Muscle layer of duodenum (tissue), 2 donors: ENCODE measurements around the gene RSPH3.
"Not testable (repeated sequence)": the region's sequence is repeated elsewhere in the genome, so short reads cannot be mapped to it uniquely, and the experiment has no call there.

Experiments
- H3K27ac ChIP-seq: one replicate; pipeline ENCODE4 v1.7.0; 2013; ENCODE audit warnings: mild to moderate bottlenecking, low read length
- H3K27me3 ChIP-seq: one replicate; pipeline ENCODE4 v1.7.0; 2013; ENCODE audit warnings: low read depth, mild to moderate bottlenecking, control low read depth, low read length
- H3K36me3 ChIP-seq, 2 donors: one replicate each; pipeline ENCODE4 v1.7.0; 2013; ENCODE audit warnings: low read length in 2 of 2, control low read depth in 1 of 2, mild to moderate bottlenecking in 1 of 2; ENCODE audit not compliant: insufficient read depth in 2 of 2, control insufficient read depth in 1 of 2
- H3K4me1 ChIP-seq, 2 donors: one replicate each; pipeline ENCODE4 v1.7.0; 2013; ENCODE audit warnings: low read length in 2 of 2, mild to moderate bottlenecking in 2 of 2, control low read depth in 1 of 2, moderate library complexity in 1 of 2; ENCODE audit not compliant: insufficient read depth in 2 of 2, control insufficient read depth in 1 of 2
- H3K4me3 ChIP-seq, 2 donors: one replicate each; pipeline ENCODE4 v1.7.0; 2013; ENCODE audit warnings: low read length in 2 of 2, low read depth in 1 of 2, mild to moderate bottlenecking in 1 of 2
- H3K9me3 ChIP-seq, 2 donors: one replicate each; pipeline ENCODE4 v1.7.0; 2013; ENCODE audit warnings: low read length in 2 of 2, control low read depth in 1 of 2, mild to moderate bottlenecking in 1 of 2; ENCODE audit not compliant: control insufficient read depth in 1 of 2
- donor health status: healthy.

Gene RSPH3

DNA sequence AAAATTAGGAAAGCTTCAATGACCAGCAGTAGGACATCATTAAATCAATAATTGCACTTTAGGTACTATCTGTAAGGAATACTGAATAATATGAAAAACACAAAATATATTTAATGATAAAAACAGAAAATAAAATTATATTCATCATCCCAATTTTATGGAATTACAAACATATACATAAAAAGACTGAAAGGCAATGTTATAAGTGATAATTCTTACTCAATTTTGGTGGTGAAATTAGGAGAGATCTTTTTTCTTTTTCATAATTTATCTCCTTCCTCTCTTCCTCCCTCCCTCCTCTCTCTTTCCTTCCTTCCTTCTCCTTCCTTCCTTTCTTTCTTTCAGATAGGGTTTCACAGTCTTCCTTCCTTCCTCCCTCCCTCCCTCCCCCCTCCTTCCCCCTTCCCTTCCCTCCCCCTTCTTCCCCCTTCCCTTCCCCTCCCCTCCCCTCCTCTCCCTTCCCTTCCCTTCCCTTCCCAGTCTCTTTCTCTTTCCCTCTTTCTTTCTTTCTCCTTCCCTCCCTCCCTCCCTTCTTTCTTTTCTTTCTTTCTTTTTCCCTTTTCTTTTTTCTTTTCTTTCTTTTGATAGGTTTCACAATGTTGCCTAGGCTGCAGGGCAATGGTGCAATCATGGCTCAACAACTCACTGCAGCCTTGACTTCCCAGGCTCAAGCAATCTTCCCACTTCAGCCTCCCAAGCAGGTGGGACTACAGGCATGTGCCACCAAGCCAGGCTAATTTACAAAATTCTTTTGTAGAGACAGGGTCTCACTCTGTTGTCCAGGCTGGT is 36.8 kb downstream of the RSPH3 start:
- Histone ChIP-seq H3K4me3 (no peak overlapping the region), H3K4me1 (peaks cover 0 to 3% of the 10 kb centered on the region in 2 donors), H3K27me3 (no peaks in the 10 kb centered on the region), H3K27ac (no peak overlapping the region), H3K36me3 (no peaks in the 10 kb centered on the region), H3K9me3 (peaks cover 0 to 6% of the 10 kb centered on the region in 2 donors)

DNA sequence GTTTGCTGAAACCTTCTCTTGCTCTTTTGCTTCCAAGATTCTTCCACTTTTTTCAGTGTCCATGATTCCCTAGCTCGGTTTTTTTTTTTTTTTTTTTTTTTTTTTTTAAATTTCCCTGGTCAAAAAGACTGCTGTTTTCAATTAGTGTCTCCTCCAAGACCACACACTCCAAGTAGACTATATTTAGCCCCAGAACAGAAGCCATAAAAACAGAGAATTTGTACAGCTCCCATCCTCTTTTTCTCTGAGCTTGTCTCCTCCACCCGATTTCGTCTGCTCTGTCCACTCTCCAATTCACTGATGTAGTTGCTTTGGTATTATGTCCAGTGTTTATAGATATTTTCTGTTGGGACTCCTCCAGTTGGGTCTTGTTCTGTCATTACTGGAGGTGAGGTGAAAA is 37.6 kb downstream of the RSPH3 start:
- no peak overlapping the region for H3K4me3 ChIP-seq
- H3K27ac ChIP-seq: no peak overlapping the region
- H3K9me3 ChIP-seq: no peaks in the 10 kb centered on the region
- H3K27me3 ChIP-seq: no peaks in the 10 kb centered on the region
- peaks cover 0 to 3% of the 10 kb centered on the region in 2 donors for H3K4me1 ChIP-seq
- H3K36me3 ChIP-seq: no peaks in the 10 kb centered on the region

DNA sequence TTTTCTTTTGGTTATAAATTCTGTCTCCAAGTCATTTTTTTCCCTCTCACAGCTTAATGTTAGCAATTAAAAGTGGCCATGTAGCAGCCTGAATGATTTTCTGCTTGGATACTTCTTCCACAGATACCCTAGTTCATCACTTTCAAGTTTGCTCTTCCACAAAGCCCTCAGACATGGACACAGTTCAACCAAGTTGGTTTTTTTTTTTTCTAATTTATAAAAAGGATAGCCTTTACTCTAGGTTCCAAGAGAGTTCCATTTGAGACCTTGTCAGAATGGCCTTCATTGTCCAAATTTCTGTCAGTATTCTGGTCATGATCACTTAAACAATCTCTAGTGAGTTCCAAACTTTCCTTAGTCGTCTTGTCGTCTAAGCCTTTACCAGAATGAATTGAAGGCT is 40.0 kb downstream of the RSPH3 start:
- H3K4me3 ChIP-seq: no peak overlapping the region
- H3K9me3 ChIP-seq: no peaks in the 10 kb centered on the region
- peaks cover 0 to 6% of the 10 kb centered on the region in 2 donors for H3K36me3 ChIP-seq
- H3K27ac ChIP-seq: no peak overlapping the region
- no peaks in the 10 kb centered on the region for H3K27me3 ChIP-seq
- H3K4me1 ChIP-seq: peaks cover 0 to 3% of the 10 kb centered on the region in 2 donors

DNA sequence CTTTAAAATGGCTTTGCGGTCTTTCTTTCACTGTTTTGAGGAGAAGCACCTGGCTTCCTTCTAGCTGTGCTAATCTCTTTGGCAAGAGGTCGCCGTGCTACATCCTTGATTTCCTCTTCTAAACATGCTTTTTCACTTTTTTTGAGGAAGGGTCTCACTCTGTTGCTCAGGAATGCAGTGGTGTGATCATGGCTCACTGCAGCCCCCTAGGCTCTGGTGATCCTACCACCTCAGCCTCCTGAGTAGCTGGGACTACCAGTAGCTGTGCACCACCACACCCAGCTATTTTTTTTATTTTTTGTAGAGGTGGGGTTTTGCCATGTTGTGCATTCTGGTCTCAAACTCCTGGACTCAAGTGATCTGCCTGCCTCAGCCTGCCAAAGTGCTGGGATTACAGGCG is 40.5 kb downstream of the RSPH3 start:
- H3K4me1 ChIP-seq: peaks cover 0 to 3% of the 10 kb centered on the region in 2 donors
- no peak overlapping the region for H3K4me3 ChIP-seq
- peaks cover 0 to 6% of the 10 kb centered on the region in 2 donors for H3K36me3 ChIP-seq
- no peaks in the 10 kb centered on the region for H3K9me3 ChIP-seq
- H3K27ac ChIP-seq: no peak overlapping the region
- H3K27me3 ChIP-seq: no peaks in the 10 kb centered on the region

DNA sequence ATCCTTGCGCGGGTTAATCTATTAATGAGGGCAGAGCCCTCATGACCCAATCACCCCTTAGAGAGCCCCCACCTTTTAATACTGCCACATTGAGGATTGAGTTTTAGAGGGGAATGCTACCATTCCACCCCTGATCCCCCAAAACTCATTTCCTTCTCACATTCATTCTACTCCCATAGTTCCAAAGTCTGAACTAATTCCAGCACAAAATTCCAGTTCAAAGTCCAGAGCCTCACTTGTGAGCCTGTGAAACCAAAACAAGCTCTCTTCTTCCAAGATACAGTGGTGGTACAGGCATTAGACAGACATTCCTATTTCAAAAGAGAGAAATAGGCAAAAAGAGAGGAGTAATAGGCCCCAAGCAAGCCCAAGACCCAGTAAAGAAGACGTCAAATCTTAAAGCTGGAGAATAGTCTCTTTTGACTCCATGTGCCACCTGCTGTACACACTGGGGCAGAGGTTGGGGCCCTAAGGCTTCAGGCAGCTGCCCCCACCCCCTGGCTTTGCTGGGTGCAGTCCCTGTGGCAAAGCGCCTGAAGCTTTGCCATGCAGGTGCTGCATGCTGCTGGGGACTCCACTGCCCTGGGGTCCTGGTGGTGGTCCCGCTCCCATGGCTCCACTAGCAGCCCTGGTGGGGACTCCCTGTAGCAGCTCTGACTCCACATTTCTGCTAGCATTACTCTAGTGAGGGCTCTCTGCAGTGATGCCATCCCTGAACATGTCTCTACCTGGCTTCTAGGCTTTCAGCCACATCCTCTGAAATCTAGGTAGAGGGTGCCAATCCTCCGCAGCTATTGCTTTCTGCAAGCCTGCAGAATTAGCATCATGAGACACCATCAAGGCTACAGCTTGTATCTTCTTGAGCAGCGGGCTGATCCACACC is 41.3 kb downstream of the RSPH3 start:
- H3K27ac ChIP-seq: no peak overlapping the region
- peaks cover 0 to 6% of the 10 kb centered on the region in 2 donors for H3K36me3 ChIP-seq
- H3K4me3 ChIP-seq: no peak overlapping the region

DNA sequence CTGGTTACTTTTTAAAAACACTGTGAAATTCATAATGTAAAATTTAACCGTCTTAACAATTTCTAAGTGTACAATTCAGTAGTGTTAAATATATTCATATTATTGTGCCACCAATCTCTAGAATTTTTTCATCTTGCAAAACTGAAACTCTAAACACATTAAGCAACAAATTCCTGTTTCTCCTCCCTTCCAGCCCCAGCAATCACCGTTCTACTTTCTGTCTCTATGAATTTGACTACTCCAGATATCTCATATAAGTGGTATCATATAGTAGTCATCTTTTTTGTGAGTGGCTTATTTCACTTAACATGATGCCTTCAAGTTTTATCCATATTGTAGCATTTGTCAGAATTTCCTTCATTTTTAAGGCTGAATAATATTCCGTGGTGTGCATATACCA is 44.7 kb downstream of the RSPH3 start:
- Histone ChIP-seq H3K27me3 (no peaks in the 10 kb centered on the region), H3K4me3 (no peak overlapping the region), H3K36me3 (peaks cover 0 to 6% of the 10 kb centered on the region in 2 donors), H3K9me3 (no peaks in the 10 kb centered on the region), H3K4me1 (peaks cover 0 to 3% of the 10 kb centered on the region in 2 donors), H3K27ac (no peak overlapping the region)

More for the DNA sequence above, 41.3 kb downstream of the RSPH3 start:
- no peaks in the 10 kb centered on the region for H3K27me3 ChIP-seq
- H3K4me1 ChIP-seq: peaks cover 0 to 3% of the 10 kb centered on the region in 2 donors
- no peaks in the 10 kb centered on the region for H3K9me3 ChIP-seq

DNA sequence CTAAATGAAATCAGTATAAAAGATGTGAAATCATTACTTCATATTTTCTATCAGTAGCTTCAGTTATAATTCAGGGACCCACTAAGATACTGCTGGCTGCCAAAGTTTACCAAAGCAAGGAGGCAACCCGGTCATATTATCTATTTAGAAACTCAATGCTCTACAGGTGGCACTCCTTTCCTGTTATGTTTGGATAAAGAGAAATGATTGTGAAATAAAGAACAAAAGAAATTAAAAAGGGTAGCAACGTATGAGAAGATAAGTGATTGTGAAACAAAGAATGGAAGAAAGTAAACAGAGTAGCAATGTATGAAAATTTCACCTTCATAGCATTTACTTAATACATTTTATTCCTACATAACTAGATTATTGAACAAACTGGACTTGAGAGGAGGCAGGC is 45.2 kb downstream of the RSPH3 start:
- Histone ChIP-seq H3K4me1 (peaks cover 0 to 3% of the 10 kb centered on the region in 2 donors), H3K27me3 (no peaks in the 10 kb centered on the region), H3K27ac (no peak overlapping the region), H3K4me3 (no peak overlapping the region), H3K9me3 (no peaks in the 10 kb centered on the region), H3K36me3 (peaks cover 0 to 6% of the 10 kb centered on the region in 2 donors)

DNA sequence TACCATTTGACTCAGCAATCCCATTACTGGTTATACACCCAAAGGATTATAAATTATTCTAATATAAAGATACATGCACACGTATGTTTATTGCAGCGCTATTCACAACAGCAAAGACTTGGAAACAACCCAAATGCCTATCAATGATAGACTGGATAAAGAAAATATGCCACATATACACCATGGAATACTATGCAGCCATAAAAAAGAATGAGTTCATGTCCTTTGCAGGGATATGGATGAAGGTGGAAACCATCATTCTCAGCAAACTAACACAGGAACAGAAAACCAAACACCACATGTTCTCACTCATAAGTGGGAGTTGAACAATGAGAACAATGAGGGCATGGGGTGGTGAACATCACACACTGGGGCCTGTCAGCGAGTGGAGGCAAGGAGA is 48.0 kb downstream of the RSPH3 start:
- not testable (repeated sequence) for H3K4me1 ChIP-seq, H3K9me3 ChIP-seq, H3K4me3 ChIP-seq, H3K27ac ChIP-seq, H3K27me3 ChIP-seq, H3K36me3 ChIP-seq

DNA sequence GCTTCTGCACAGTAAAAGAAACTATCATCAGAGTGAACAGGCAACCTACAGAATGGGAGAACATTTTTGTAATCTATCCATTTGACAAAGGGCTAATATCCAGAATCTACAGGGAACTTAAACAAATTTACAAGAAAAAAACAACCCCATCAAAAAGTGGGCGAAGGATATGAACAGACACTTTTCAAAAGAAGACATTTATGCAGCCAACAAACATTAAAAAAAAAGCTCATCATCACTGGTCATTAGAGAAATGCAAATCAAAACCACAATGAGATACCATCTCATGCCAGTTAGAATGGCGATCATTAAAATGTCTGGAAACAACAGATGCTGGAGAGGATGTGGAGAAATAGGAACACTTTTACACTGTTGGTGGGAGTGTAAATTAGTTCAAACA is 48.4 kb downstream of the RSPH3 start:
- H3K9me3 ChIP-seq, H3K4me3 ChIP-seq, H3K27ac ChIP-seq, H3K27me3 ChIP-seq, H3K36me3 ChIP-seq, H3K4me1 ChIP-seq: not testable (repeated sequence)

DNA sequence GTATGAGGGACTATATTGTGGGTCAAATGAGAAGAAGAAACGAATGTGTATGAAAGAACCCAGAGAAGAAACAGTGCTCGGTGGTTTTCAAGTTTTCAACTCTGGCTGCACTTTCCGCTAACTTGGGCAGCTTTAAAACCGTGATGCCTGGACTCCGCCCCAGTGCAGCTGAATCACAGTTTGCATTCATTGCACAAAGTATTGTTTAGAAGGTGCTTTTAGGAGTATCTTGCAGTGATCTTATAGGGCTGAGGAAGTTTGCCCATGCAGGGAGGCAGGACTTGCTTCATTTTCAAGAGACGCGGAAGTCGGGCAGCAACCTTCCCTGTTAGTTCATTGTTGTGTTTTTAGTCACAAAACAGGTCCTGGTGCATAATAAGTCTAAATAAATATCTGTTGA is 52.7 kb downstream of the RSPH3 start:
- Histone ChIP-seq H3K9me3 (peaks cover 0 to 2% of the 10 kb centered on the region in 2 donors), H3K4me1 (no peaks in the 10 kb centered on the region), H3K27ac (no peak overlapping the region), H3K36me3 (no peaks in the 10 kb centered on the region), H3K27me3 (no peaks in the 10 kb centered on the region), H3K4me3 (no peak overlapping the region)

DNA sequence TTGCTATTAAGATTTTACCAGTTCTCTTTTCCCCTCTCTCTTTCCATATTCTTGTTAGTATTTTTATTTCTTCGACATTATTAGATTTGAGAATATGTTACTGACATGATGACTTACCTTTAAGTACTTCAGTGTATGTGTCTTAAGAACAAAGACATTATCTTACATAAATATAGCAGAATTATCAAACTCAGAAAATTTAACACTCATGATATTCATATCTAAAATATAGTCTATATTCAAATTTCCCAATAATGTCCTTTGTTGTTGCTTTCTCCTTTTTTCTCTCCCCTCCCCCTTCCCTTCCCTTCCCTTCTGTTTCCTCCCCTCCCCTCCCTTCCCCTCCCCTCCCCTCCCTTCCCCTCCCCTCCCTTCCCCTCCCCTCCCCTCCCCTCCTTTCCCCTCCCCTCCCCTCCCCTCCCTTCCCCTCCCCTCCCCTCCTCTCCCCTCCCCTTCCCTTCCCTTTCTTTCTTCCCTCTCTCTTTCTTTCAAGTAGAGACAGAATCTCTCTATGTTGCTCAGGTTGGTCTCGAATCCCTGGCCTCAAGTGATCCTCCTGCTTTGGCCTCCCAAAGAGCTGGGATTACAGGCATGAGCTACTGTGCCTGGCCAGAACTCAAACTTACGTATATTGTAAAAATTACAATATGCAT is 56.5 kb downstream of the RSPH3 start:
- Histone ChIP-seq H3K9me3 (peaks cover 0 to 3% of the 10 kb centered on the region in 2 donors), H3K36me3 (no peaks in the 10 kb centered on the region), H3K4me3 (no peak overlapping the region), H3K4me1 (no peaks in the 10 kb centered on the region), H3K27ac (no peak overlapping the region), H3K27me3 (no peaks in the 10 kb centered on the region)
